HepG2 (cell line): ENCODE measurements around the gene DDX39B. TPM values are rescaled to one million over a fixed set of nuclear protein-coding genes. Genes with fewer than 3 reads are reported as not detected.

Experiments
- AGO1 ChIP-seq: fragments of 200-400 bp; formaldehyde crosslinking; IDR thresholded peaks from 2 replicates; pipeline ENCODE4 v1.6.1; 2017; ENCODE audit warnings: mild to moderate bottlenecking, low read depth, low read length, moderate library complexity; ENCODE audit not compliant: poor library complexity, severe bottlenecking
- AGO2 ChIP-seq: fragments of 200-400 bp; formaldehyde crosslinking; optimal IDR thresholded peaks from 2 replicates; pipeline ENCODE3; 2017; ENCODE audit warnings: mild to moderate bottlenecking, low read depth, low read length, moderate library complexity
- HNRNPH1 ChIP-seq: fragments of 200-400 bp; formaldehyde crosslinking; optimal IDR thresholded peaks from 2 replicates; pipeline ENCODE3; 2017; ENCODE audit warnings: mild to moderate bottlenecking, low read depth, low read length
- IRX3 ChIP-seq: sonication (generic); formaldehyde crosslinking; IDR thresholded peaks from 2 replicates; pipeline ENCODE4 v1.8.1; 2023; ENCODE audit warnings: mild to moderate bottlenecking, low read depth, missing genetic modification reagents, borderline replicate concordance
- KLF9 ChIP-seq: IDR thresholded peaks from 2 replicates; pipeline ENCODE4 v1.6.1; 2016; ENCODE audit warnings: low read depth
- MBD4 ChIP-seq: IDR thresholded peaks from 2 replicates; pipeline ENCODE4 v1.6.1; 2012; ENCODE audit warnings: low read length, inconsistent platforms, borderline replicate concordance
- MEIS2 ChIP-seq: sonication (generic); formaldehyde crosslinking; IDR thresholded peaks from 2 replicates; pipeline ENCODE4 v1.9.0; 2021; ENCODE audit warnings: mild to moderate bottlenecking, missing genetic modification reagents
- NFIB ChIP-seq: sonication (generic); formaldehyde crosslinking; IDR thresholded peaks from 2 replicates; pipeline ENCODE4 v1.9.0; 2021; ENCODE audit warnings: missing genetic modification reagents, mild to moderate bottlenecking, borderline replicate concordance
- POLR2AphosphoS5 ChIP-seq: IDR thresholded peaks from 2 replicates; pipeline ENCODE4 v1.6.1; 2012; ENCODE audit warnings: low read depth, low read length
- PPARG ChIP-seq: conservative IDR thresholded peaks from 2 replicates; pipeline ENCODE4 v1.6.1; 2016; ENCODE audit warnings: missing biosample characterization, missing genetic modification reagents
- RFXANK ChIP-seq: IDR thresholded peaks from 2 replicates; pipeline ENCODE4 v1.6.1; 2016
- THAP9 ChIP-seq: sonication (generic); formaldehyde crosslinking; IDR thresholded peaks from 2 replicates; pipeline ENCODE4; 2020; ENCODE audit warnings: missing genetic modification reagents, mild to moderate bottlenecking, borderline replicate concordance
- U2AF2 ChIP-seq: fragments of 200-400 bp; formaldehyde crosslinking; IDR thresholded peaks from 2 replicates; pipeline ENCODE4 v1.6.1; 2017; ENCODE audit warnings: low read depth, mild to moderate bottlenecking, low read length
- ZNF256 ChIP-seq: sonication (generic); formaldehyde crosslinking; conservative IDR thresholded peaks from 2 replicates; pipeline ENCODE4 v1.4.0; 2020; ENCODE audit warnings: missing genetic modification reagents
- ZNF574 ChIP-seq: sonication (generic); formaldehyde crosslinking; IDR thresholded peaks from 2 replicates; pipeline ENCODE4 v1.4.0; 2020; ENCODE audit warnings: missing genetic modification reagents
- ZNF816 ChIP-seq: sonication (generic); formaldehyde crosslinking; IDR thresholded peaks from 2 replicates; pipeline ENCODE4 v1.8.0; 2022; ENCODE audit warnings: missing genetic modification reagents, mild to moderate bottlenecking, borderline replicate concordance
- ZSCAN30 ChIP-seq: sonication (generic); formaldehyde crosslinking; IDR thresholded peaks from 2 replicates; pipeline ENCODE4 v1.5.0; 2020; ENCODE audit warnings: mild to moderate bottlenecking, missing genetic modification reagents
- polyA plus RNA-seq, 8 experiments: library from polyadenylated mRNA; depleted of rRNA in 3 of 8; stranded (reverse) in 7 of 8; unstranded in 1 of 8; fragments of >200 nt; fragmentation: Illumina TruSeq in 4 of 8; extraction: Trizol in 4 of 8; gene quantifications; 2 replicates each; pipeline versions ENCODE4 v1.2.1 to v1.2.3, GENCODE V29; 2011 to 2016; ENCODE audit warnings: low read depth in 4 of 8, missing spikeins in 1 of 8, mixed read lengths in 1 of 8; ENCODE audit not compliant: insufficient read depth in 1 of 8
- total RNA-seq, 5 experiments: library from RNA; depleted of rRNA; stranded (reverse); fragments of >200 nt; fragmentation: Illumina TruSeq; extraction: Trizol; gene quantifications; 2 replicates each; pipeline ENCODE4 v1.2.3, GENCODE V29; 2016; ENCODE audit warnings: low read depth in 1 of 5
- TF ChIP-seq, protein P1 (sequence below): sonication (generic); formaldehyde crosslinking; IDR thresholded peaks from 2 replicates; pipeline ENCODE4 v1.5.1; 2020; ENCODE audit warnings: mild to moderate bottlenecking, moderate library complexity, missing genetic modification reagents
- TF ChIP-seq, protein P2 (sequence below): sonication (generic); formaldehyde crosslinking; IDR thresholded peaks from 2 replicates; pipeline ENCODE4 v1.4.0; 2020; ENCODE audit warnings: missing genetic modification reagents, mild to moderate bottlenecking, borderline replicate concordance

Gene DDX39B
- total and polyA plus RNA-seq, 2 of the 13 experiments (the other 11 are each of a cell fraction or from before 2014, with no cell fraction given): 570 to 678 TPM

- TF ChIP-seq, protein P1, sequence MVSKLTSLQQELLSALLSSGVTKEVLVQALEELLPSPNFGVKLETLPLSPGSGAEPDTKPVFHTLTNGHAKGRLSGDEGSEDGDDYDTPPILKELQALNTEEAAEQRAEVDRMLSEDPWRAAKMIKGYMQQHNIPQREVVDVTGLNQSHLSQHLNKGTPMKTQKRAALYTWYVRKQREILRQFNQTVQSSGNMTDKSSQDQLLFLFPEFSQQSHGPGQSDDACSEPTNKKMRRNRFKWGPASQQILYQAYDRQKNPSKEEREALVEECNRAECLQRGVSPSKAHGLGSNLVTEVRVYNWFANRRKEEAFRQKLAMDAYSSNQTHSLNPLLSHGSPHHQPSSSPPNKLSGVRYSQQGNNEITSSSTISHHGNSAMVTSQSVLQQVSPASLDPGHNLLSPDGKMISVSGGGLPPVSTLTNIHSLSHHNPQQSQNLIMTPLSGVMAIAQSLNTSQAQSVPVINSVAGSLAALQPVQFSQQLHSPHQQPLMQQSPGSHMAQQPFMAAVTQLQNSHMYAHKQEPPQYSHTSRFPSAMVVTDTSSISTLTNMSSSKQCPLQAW (CRISPR knock-in tag): peak; percentile 47
- TF ChIP-seq AGO2 (no peak), ZNF574 (CRISPR knock-in tag) (peak; percentile 93), ZNF256 (CRISPR knock-in tag) (peak; percentile 93), IRX3 (CRISPR knock-in tag) (no peak; the same call in 1 of the 2 replicates), MEIS2 (CRISPR knock-in tag) (peak; percentile 64; the same call in 1 of the 2 replicates), U2AF2 (no peak), AGO1 (no peak), PPARG (CRISPR knock-in tag) (peak; percentile 30; the same call in 1 of the 2 replicates), ZSCAN30 (CRISPR knock-in tag) (no peak), NFIB (CRISPR knock-in tag) (no peak), KLF9 (no peak), ZNF816 (CRISPR knock-in tag) (peak; percentile 71; the same call in 1 of the 2 replicates), MBD4 (no peak), THAP9 (CRISPR knock-in tag) (peak; percentile 94), POLR2AphosphoS5 (peak; percentile 97), HNRNPH1 (no peak), RFXANK (CRISPR knock-in tag) (no peak; the same call in 1 of the 2 replicates)
- TF ChIP-seq, protein P2, sequence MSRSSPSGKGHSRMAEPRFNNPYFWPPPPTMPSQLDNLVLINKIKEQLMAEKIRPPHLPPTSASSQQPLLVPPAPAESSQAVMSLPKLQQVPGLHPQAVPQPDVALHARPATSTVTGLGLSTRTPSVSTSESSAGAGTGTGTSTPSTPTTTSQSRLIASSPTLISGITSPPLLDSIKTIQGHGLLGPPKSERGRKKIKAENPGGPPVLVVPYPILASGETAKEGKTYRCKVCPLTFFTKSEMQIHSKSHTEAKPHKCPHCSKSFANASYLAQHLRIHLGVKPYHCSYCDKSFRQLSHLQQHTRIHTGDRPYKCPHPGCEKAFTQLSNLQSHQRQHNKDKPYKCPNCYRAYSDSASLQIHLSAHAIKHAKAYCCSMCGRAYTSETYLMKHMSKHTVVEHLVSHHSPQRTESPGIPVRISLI (CRISPR knock-in tag): no peak
Measured at GRCh38 chr6:31541658-31542521, at the start of gene DDX39B (continued).
